H1 (cell line): ENCODE data around the gene ARMC9. TPM values are rescaled to one million over a fixed set of nuclear protein-coding genes. Genes with fewer than 3 reads are reported as not detected.
A peak's percentile ranks its signal among the peaks of the same experiment; 100 is the strongest.

Source experiments
- CTCF ChIA-PET: fragments of 300-600 bp; sonication (Branson Sonifier 250); formaldehyde crosslinking; loops from one replicate; lab custom pipeline; 2021; ENCODE audit not compliant: partially characterized antibody; lab: Charles Lee
- POLR2A ChIA-PET: fragments of 300-600 bp; sonication (Branson Sonifier 250); formaldehyde crosslinking; loops from one replicate; lab custom pipeline; 2021; ENCODE audit warnings: inconsistent platforms; ENCODE audit not compliant: partially characterized antibody; lab: Charles Lee
- DNase-seq, 2 experiments: peaks; one replicate each; pipeline versions ENCODE4 v3.0.0 to v3.0.0-alpha.2; 2010 to 2022; ENCODE audit warnings: low spot score in 2 of 2, low read depth in 1 of 2, mixed read lengths in 1 of 2
- FAIRE-seq: peaks from 2 replicates; lab custom pipeline; 2011; peaks lifted over from hg19 to GRCh38; lab: Jason Lieb, UNC
- H2AFZ ChIP-seq: 2 replicates; pipeline ENCODE4 v1.8.1; 2012; ENCODE audit warnings: low read length, inconsistent platforms
- H2AK5ac ChIP-seq: 2 replicates; pipeline ENCODE4 v1.6.1; 2013; ENCODE audit warnings: low read depth, low read length
- H2BK120ac ChIP-seq: replicated peaks from 2 replicates; pipeline ENCODE3; 2013; ENCODE audit warnings: low read depth, low read length, inconsistent platforms
- H2BK12ac ChIP-seq: 2 replicates; pipeline ENCODE4 v1.6.1; 2013; ENCODE audit warnings: low read depth, low read length
- H2BK15ac ChIP-seq: 2 replicates; pipeline ENCODE4 v1.6.1; 2013; ENCODE audit warnings: low read length
- H2BK20ac ChIP-seq: 2 replicates; pipeline ENCODE4 v1.6.1; 2013; ENCODE audit warnings: low read length
- H2BK5ac ChIP-seq: 2 replicates; pipeline ENCODE4 v1.6.1; 2013; ENCODE audit warnings: low read depth, low read length
- H3K14ac ChIP-seq: 2 replicates; pipeline ENCODE4 v1.6.1; 2013; ENCODE audit warnings: inconsistent platforms; ENCODE audit not compliant: insufficient read length
- H3K18ac ChIP-seq: 2 replicates; pipeline ENCODE4 v1.6.1; 2013; ENCODE audit warnings: low read length; ENCODE audit errors: extremely low read depth
- H3K23ac ChIP-seq: 2 replicates; pipeline ENCODE4 v1.6.1; 2013; ENCODE audit warnings: inconsistent platforms; ENCODE audit not compliant: insufficient read length
- H3K23me2 ChIP-seq: 2 replicates; pipeline ENCODE4 v1.6.1; 2013; ENCODE audit warnings: low read depth, low read length
- H3K27ac ChIP-seq: 2 replicates; pipeline ENCODE4 v1.6.1; 2011; ENCODE audit warnings: low read depth, low read length, inconsistent platforms
- H3K27me3 ChIP-seq, 4 experiments: replicated peaks in 1 of 4; 1 replicate in 1 of 4; 2 replicates in 3 of 4; pipeline versions ENCODE4 v1.6.1 to v1.8.1; 2011 to 2013; ENCODE audit warnings: low read length in 3 of 4, mild to moderate bottlenecking in 3 of 4, inconsistent platforms in 2 of 4, mixed read lengths in 2 of 4, moderate library complexity in 1 of 4; ENCODE audit not compliant: control insufficient read depth in 3 of 4, insufficient read depth in 3 of 4; ENCODE audit errors: extremely low read depth in 1 of 4
- H3K36me3 ChIP-seq, 4 experiments: 2 replicates each; pipeline versions ENCODE4 v1.6.1 to v1.8.1; 2011 to 2013; ENCODE audit warnings: mild to moderate bottlenecking in 4 of 4, low read length in 3 of 4, moderate library complexity in 2 of 4, control low read depth in 1 of 4, inconsistent platforms in 1 of 4; ENCODE audit not compliant: insufficient read depth in 4 of 4, control insufficient read depth in 2 of 4
- H3K4ac ChIP-seq: replicated peaks from 2 replicates; pipeline ENCODE3; 2013; ENCODE audit warnings: low read length, low read depth, mixed read lengths, inconsistent platforms; ENCODE audit not compliant: insufficient read length
- H3K4me1 ChIP-seq, 4 experiments: replicated peaks in 1 of 4; 1 replicate in 1 of 4; 2 replicates in 3 of 4; pipeline versions ENCODE4 v1.6.1 to v1.8.1; 2011 to 2013; ENCODE audit warnings: low read length in 3 of 4, inconsistent platforms in 2 of 4, mixed read lengths in 1 of 4; ENCODE audit not compliant: insufficient read depth in 4 of 4, control insufficient read depth in 3 of 4
- H3K4me2 ChIP-seq, 2 experiments: 2 replicates each; pipeline versions ENCODE4 v1.6.1 to v1.8.1; 2011 to 2013; ENCODE audit warnings: low read depth in 2 of 2, low read length in 2 of 2, control low read depth in 1 of 2, inconsistent platforms in 1 of 2, mild to moderate bottlenecking in 1 of 2; ENCODE audit not compliant: insufficient read depth in 1 of 2
- H3K4me3 ChIP-seq, 4 experiments: fragments of 200-600, 300-600 bp in 1 of 4; sonication (generic), shearing (Covaris generic), sonication (Bioruptor Twin) in 1 of 4; 2 replicates each; pipeline versions ENCODE4 v1.5.1 to v1.8.1; 2011 to 2016; ENCODE audit warnings: low read length in 4 of 4, low read depth in 3 of 4, control low read depth in 2 of 4, inconsistent platforms in 2 of 4, mild to moderate bottlenecking in 2 of 4, mixed read lengths in 1 of 4, moderate library complexity in 1 of 4; ENCODE audit not compliant: insufficient read depth in 2 of 4; ENCODE audit errors: extremely low read depth in 1 of 4
- H3K56ac ChIP-seq: replicated peaks from 2 replicates; pipeline ENCODE3; 2013; ENCODE audit warnings: low read depth, mild to moderate bottlenecking, mixed read lengths, low read length, inconsistent platforms; ENCODE audit not compliant: insufficient read length
- H3K79me1 ChIP-seq: 2 replicates; pipeline ENCODE4 v1.6.1; 2013; ENCODE audit warnings: low read depth, low read length, control low read depth
- H3K79me2 ChIP-seq, 2 experiments: 2 replicates each; pipeline versions ENCODE4 v1.6.1 to v1.8.1; 2012 to 2013; ENCODE audit warnings: low read length in 2 of 2, mild to moderate bottlenecking in 2 of 2, inconsistent platforms in 1 of 2; ENCODE audit not compliant: insufficient read depth in 2 of 2, control insufficient read depth in 1 of 2
- H3K9ac ChIP-seq, 4 experiments: replicated peaks in 1 of 4; 1 replicate in 1 of 4; 2 replicates in 3 of 4; pipeline versions ENCODE4 v1.6.1 to v1.8.1; 2011 to 2013; ENCODE audit warnings: low read depth in 3 of 4, low read length in 3 of 4, control low read depth in 2 of 4, mild to moderate bottlenecking in 2 of 4, moderate library complexity in 2 of 4, inconsistent platforms in 1 of 4; ENCODE audit errors: extremely low read depth in 1 of 4
- H3K9me3 ChIP-seq, 2 experiments: 2 replicates each; pipeline versions ENCODE4 v1.6.1 to v1.8.1; 2012 to 2013; ENCODE audit warnings: mild to moderate bottlenecking in 2 of 2, moderate library complexity in 2 of 2, control low read depth in 1 of 2, inconsistent platforms in 1 of 2, low read depth in 1 of 2, low read length in 1 of 2, mixed read lengths in 1 of 2; ENCODE audit not compliant: insufficient read depth in 2 of 2
- H4K20me1 ChIP-seq, 2 experiments: replicated peaks in 1 of 2; 2 replicates each; pipeline versions ENCODE3 to v1.8.1; 2011 to 2013; ENCODE audit warnings: inconsistent platforms in 2 of 2, low read length in 2 of 2, mild to moderate bottlenecking in 1 of 2; ENCODE audit not compliant: insufficient read depth in 2 of 2, control insufficient read depth in 1 of 2
- H4K5ac ChIP-seq: 2 replicates; pipeline ENCODE4 v1.6.1; 2013; ENCODE audit warnings: low read length, low read depth, mixed read lengths, inconsistent platforms; ENCODE audit not compliant: insufficient read length
- H4K8ac ChIP-seq: 2 replicates; pipeline ENCODE4 v1.8.0; 2013; ENCODE audit warnings: mild to moderate bottlenecking, moderate library complexity, low read length, inconsistent platforms; ENCODE audit not compliant: insufficient read depth; ENCODE audit errors: extremely low read depth
- H4K91ac ChIP-seq: replicated peaks from 2 replicates; pipeline ENCODE3; 2013; ENCODE audit warnings: low read length, mixed read lengths, inconsistent platforms; ENCODE audit not compliant: insufficient read length
- BACH1 ChIP-seq: IDR thresholded peaks from 2 replicates; pipeline ENCODE4 v1.6.1; 2012; ENCODE audit warnings: low read length, improper control_type of control experiment
- CREB1 ChIP-seq: IDR thresholded peaks from 2 replicates; pipeline ENCODE4 v1.6.1; 2012; ENCODE audit warnings: inconsistent platforms
- E2F6 ChIP-seq: IDR thresholded peaks from 2 replicates; pipeline ENCODE4 v1.6.1; 2012; ENCODE audit warnings: inconsistent platforms
- HDAC2 ChIP-seq, 2 experiments: fragments of 300-600 bp in 1 of 2; sonication (generic) in 1 of 2; IDR thresholded peaks; 2 replicates each; pipeline ENCODE4 v1.6.1; 2011 to 2012; ENCODE audit warnings: low read depth in 2 of 2, low read length in 2 of 2, mild to moderate bottlenecking in 2 of 2, moderate library complexity in 2 of 2, borderline replicate concordance in 1 of 2, inconsistent platforms in 1 of 2
- POU5F1 ChIP-seq: IDR thresholded peaks from 2 replicates; pipeline ENCODE4 v1.6.1; 2011; ENCODE audit warnings: low read depth, mild to moderate bottlenecking, low read length, moderate library complexity
- RAD21 ChIP-seq, 2 experiments: IDR thresholded peaks in 1 of 2; conservative IDR thresholded peaks in 1 of 2; 2 replicates each; pipeline ENCODE4 v1.6.1; 2011; ENCODE audit warnings: low read depth in 2 of 2, low read length in 2 of 2, improper control_type of control experiment in 1 of 2, inconsistent platforms in 1 of 2, mild to moderate bottlenecking in 1 of 2, moderate library complexity in 1 of 2
- RBBP5 ChIP-seq: IDR thresholded peaks from 2 replicates; pipeline ENCODE4 v1.7.1; 2012; ENCODE audit warnings: low read depth, mild to moderate bottlenecking, inconsistent platforms, low read length, moderate library complexity, borderline replicate concordance
- RXRA ChIP-seq: IDR thresholded peaks from 2 replicates; pipeline ENCODE4 v1.6.1; 2011; ENCODE audit warnings: low read depth, mild to moderate bottlenecking, low read length, moderate library complexity; ENCODE audit not compliant: insufficient read depth
- SRF ChIP-seq: IDR thresholded peaks from 2 replicates; pipeline ENCODE4 v1.6.1; 2011; ENCODE audit warnings: mild to moderate bottlenecking, low read depth, low read length, moderate library complexity
- SUZ12 ChIP-seq: fragments of 200-600 bp; sonication (generic); IDR thresholded peaks from 2 replicates; pipeline ENCODE4 v1.6.1; 2012; ENCODE audit warnings: mild to moderate bottlenecking, inconsistent platforms, low read length, moderate library complexity, mixed read lengths
- WGBS, 2 experiments: shearing (Covaris generic) in 1 of 2; methylation state at CpG; one replicate each; pipeline versions ENCODE4 v1.1.6 to v1.1.7; 2013 to 2015; ENCODE audit warnings: low lambda C conversion rate in 2 of 2, mixed read lengths in 2 of 2, inconsistent platforms in 1 of 2, low coverage in 1 of 2, missing lambda C conversion rate in 1 of 2; ENCODE audit not compliant: insufficient replicate concordance in 2 of 2, insufficient coverage in 1 of 2, insufficient read length in 1 of 2; ENCODE audit errors: extremely low coverage in 1 of 2, missing lambda C conversion rate in 1 of 2; 5-methylcytosine and 5-hydroxymethylcytosine counted together
- polyA plus RNA-seq, 7 experiments: library from polyadenylated mRNA; depleted of rRNA in 3 of 7; stranded (reverse) in 5 of 7; unstranded in 2 of 7; fragments of >200 nt in 5 of 7; fragments of 200-250 nt in 2 of 7; gene quantifications; 1 replicate in 5 of 7; 2 replicates in 1 of 7; 4 replicates in 1 of 7; pipeline versions ENCODE4 v1.2.1 to v1.2.3, GENCODE V29; 2011 to 2013; ENCODE audit warnings: missing spikeins in 2 of 7, mixed read lengths in 2 of 7
- total RNA-seq: library from RNA; stranded (reverse); fragmentation: NEBNext Ultra II Directional; extraction: Animal tissue kit (Norgen Biotek cat#: 25700); gene quantifications from 2 replicates; pipeline ENCODE4 v1.2.1, GENCODE V29; 2021

Gene ARMC9
- total and polyA plus RNA-seq, 2 of the 8 experiments (the other 6 are each of a cell fraction or from before 2014, with no cell fraction given) = 23.2 to 36.1 TPM

- Histone ChIP-seq H3K4ac (no peak overlapping the region), H2BK15ac (no peak overlapping the region), H3K14ac (no peak overlapping the region), H3K9ac (peak overlapping the region in 1 of 4 experiments; percentile 10; a peak in 1 of 7 replicates), H3K56ac (no peak overlapping the region), H3K4me3 (no peak overlapping the region), H2AK5ac (no peak overlapping the region), H3K23me2 (no peaks in the 10 kb centered on the region), H3K27me3 (no peaks in the 10 kb centered on the region), H4K8ac (no peak overlapping the region), H3K27ac (no peak overlapping the region), H2AFZ (no peak overlapping the region), H4K91ac (no peak overlapping the region), H3K36me3 (peaks cover 11 to 28% (median 13%) of the 10 kb centered on the region in 4 experiments; a peak in 7 of 8 replicates), H3K4me2 (no peak overlapping the region), H3K79me2 (no peaks in the 10 kb centered on the region), H2BK120ac (no peak overlapping the region), H3K4me1 (no peaks in the 10 kb centered on the region), H2BK20ac (no peak overlapping the region), H3K79me1 (no peaks in the 10 kb centered on the region), H2BK12ac (no peak overlapping the region), H3K23ac (no peak overlapping the region), H3K9me3 (no peaks in the 10 kb centered on the region), H3K18ac (no peak overlapping the region), H4K20me1 (no peaks in the 10 kb centered on the region), H2BK5ac (no peak overlapping the region), H4K5ac (no peak overlapping the region)
- no peak for FAIRE-seq
- CTCF ChIA-PET = interaction anchor here (0.9 to 2.1 kb wide), 2 partner anchors 22 to 27 kb away, joined by 3 to 5 read pairs; no protein-coding TSS in a partner anchor
- POLR2A ChIA-PET = interaction anchor here (0.6 kb wide), 1 partner anchor 80 kb away, joined by 6 read pairs; no protein-coding TSS in a partner anchor
- 92% methylated on average over 20 of the region's 20 CpGs; no CpG with 5 or more reads in 1 of the 2 experiments for WGBS, 2 experiments
- DNase-seq = no peak
- TF ChIP-seq RXRA (no peak), HDAC2 (IDR thresholded peaks at IDR 0.05; ENCODE audit: borderline replicate concordance in 1 of 2, low read depth in 2 of 2, low read length in 2 of 2) (no peak), SRF (no peak), E2F6 (no peak), SUZ12 (no peak), RBBP5 (no peak), POU5F1 (no peak), CREB1 (no peak), RAD21 (IDR thresholded peaks at IDR 0.05 in 1 of 2, conservative IDR thresholded peaks at IDR 0.05 in 1 of 2; ENCODE audit: low read depth in 2 of 2, low read length in 2 of 2) (no peak), BACH1 (no peak)
Measured at GRCh38 chr2:231270221-231271114, 72.0 kb downstream of the ARMC9 start.
